Suprapubic skin (tissue), 4 donors: ENCODE data around the gene GJA9. TPM values are rescaled to one million over a fixed set of nuclear protein-coding genes. Genes with fewer than 3 reads are reported as not detected.
"Not testable (repeated sequence)": the region's sequence is repeated elsewhere in the genome, so short reads cannot be mapped to it uniquely, and the experiment has no call there.

ENCODE experiments used
- DNase-seq, 2 donors: peaks; one replicate each; pipeline ENCODE4 v3.0.0-alpha.2; 2019; ENCODE audit warnings: low spot score in 2 of 2
- H3K27ac ChIP-seq: fragments of 200-600 bp; sonication (generic); one replicate; pipeline ENCODE4 v1.5.1; 2019
- H3K27me3 ChIP-seq: fragments of 200-600 bp; sonication (generic); one replicate; pipeline ENCODE4 v1.5.1; 2019
- H3K36me3 ChIP-seq: fragments of 200-600 bp; sonication (generic); one replicate; pipeline ENCODE4 v1.5.1; 2019
- H3K4me1 ChIP-seq: fragments of 200-600 bp; sonication (generic); one replicate; pipeline ENCODE4 v1.5.1; 2019
- H3K4me3 ChIP-seq: fragments of 200-600 bp; sonication (generic); one replicate; pipeline ENCODE4 v1.5.1; 2019; ENCODE audit warnings: mild to moderate bottlenecking
- H3K9me3 ChIP-seq: fragments of 200-600 bp; sonication (generic); one replicate; pipeline ENCODE4 v1.5.1; 2019
- EP300 ChIP-seq: sonication (generic); formaldehyde crosslinking; IDR thresholded peaks from one replicate; pipeline ENCODE4 v1.6.1; 2017; ENCODE audit warnings: antibody characterized with exemption
- POLR2A ChIP-seq, 2 donors: fragments of 450-650 bp; IDR thresholded peaks; one replicate each; pipeline ENCODE4 v1.6.1; 2017; ENCODE audit warnings: antibody characterized with exemption in 2 of 2, mild to moderate bottlenecking in 2 of 2, moderate library complexity in 2 of 2
- POLR2AphosphoS5 ChIP-seq, 3 donors: sonication (generic); formaldehyde crosslinking; IDR thresholded peaks; one replicate each; pipeline ENCODE4 v1.6.1; 2017; ENCODE audit warnings: antibody characterized with exemption in 3 of 3
- WGBS: methylation state at CpG from one replicate; pipeline ENCODE4 v1.1.5; 2018; 5-methylcytosine and 5-hydroxymethylcytosine counted together
- total RNA-seq, 4 donors: library from RNA; depleted of rRNA; stranded (reverse); fragments of >200 nt; gene quantifications; one replicate each; pipeline ENCODE4 v1.1.0, GENCODE V29; 2016
- TF ChIP-seq, protein P1 (sequence below), 2 donors: fragments of 200-600 bp in 1 of 2; fragments of 450-650 bp in 1 of 2; sonication (generic) in 1 of 2; IDR thresholded peaks; one replicate each; pipeline ENCODE4 v1.5.1; 2016 to 2019; ENCODE audit warnings: antibody characterized with exemption in 2 of 2, mild to moderate bottlenecking in 1 of 2, moderate library complexity in 1 of 2

Gene GJA9
- total RNA-seq, 4 donors from 2014 or later: 1.1 TPM; not detected in 3

DNA sequence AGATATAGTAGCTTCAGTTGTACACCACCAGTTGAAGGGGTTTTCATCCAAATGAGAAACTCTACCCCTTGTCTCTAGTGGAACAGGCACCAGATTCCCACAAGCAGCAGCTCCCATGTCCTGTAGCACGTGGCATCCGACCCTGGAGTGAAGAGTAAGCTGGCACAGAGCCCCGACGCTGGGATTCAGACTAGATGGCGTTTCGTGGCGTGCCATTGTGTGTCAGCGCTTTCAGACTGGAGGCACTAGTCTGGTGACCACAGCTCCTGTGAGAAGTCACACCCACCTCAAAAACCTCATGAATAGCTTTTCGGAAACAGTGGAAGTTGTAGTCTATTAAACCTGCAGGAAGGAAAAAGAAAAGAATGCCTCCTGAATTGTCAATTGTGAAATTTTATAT, 42.0 kb downstream of the GJA9 start:
- H3K27ac ChIP-seq: no peak overlapping the region
- H3K9me3 ChIP-seq: no peaks in the 10 kb centered on the region
- H3K4me1 ChIP-seq: peaks cover 10% of the 10 kb centered on the region
- no peak overlapping the region for H3K4me3 ChIP-seq
- H3K36me3 ChIP-seq: peaks cover 58% of the 10 kb centered on the region
- DNase-seq: no peak
- WGBS: 85% methylated on average over 6 of the region's 9 CpGs
- no peaks in the 10 kb centered on the region for H3K27me3 ChIP-seq
- no peak for TF ChIP-seq EP300
- no peak for TF ChIP-seq POLR2A (IDR thresholded peaks at IDR 0.05)
- TF ChIP-seq, protein P1, sequence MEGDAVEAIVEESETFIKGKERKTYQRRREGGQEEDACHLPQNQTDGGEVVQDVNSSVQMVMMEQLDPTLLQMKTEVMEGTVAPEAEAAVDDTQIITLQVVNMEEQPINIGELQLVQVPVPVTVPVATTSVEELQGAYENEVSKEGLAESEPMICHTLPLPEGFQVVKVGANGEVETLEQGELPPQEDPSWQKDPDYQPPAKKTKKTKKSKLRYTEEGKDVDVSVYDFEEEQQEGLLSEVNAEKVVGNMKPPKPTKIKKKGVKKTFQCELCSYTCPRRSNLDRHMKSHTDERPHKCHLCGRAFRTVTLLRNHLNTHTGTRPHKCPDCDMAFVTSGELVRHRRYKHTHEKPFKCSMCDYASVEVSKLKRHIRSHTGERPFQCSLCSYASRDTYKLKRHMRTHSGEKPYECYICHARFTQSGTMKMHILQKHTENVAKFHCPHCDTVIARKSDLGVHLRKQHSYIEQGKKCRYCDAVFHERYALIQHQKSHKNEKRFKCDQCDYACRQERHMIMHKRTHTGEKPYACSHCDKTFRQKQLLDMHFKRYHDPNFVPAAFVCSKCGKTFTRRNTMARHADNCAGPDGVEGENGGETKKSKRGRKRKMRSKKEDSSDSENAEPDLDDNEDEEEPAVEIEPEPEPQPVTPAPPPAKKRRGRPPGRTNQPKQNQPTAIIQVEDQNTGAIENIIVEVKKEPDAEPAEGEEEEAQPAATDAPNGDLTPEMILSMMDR (IDR thresholded peaks at IDR 0.05): no peak
- TF ChIP-seq POLR2AphosphoS5 (IDR thresholded peaks at IDR 0.05): no peak

DNA sequence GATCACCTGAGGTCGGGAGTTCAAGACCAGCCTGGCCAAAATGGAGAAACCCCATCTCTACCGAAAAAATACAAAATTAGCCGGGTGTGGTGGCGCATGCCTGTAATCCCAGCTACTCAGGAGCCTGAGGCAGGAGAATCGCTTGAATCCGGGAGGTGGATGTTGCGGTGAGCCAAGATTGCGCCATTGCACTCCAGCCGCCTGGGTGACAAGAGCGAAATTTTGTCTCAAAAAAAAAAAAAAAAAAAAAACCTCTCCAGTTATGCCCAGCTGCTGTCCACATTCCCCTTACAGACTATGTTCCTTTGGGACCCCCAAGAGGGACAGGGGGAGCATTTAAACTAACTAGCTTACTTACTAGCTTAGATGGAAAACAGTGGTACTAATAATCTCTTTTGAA, 45.1 kb downstream of the GJA9 start:
- H3K4me3 ChIP-seq, H3K27ac ChIP-seq, H3K27me3 ChIP-seq, DNase-seq, H3K9me3 ChIP-seq, H3K4me1 ChIP-seq: not testable (repeated sequence)
- WGBS: 76% methylated on average over 10 of the region's 10 CpGs
- peaks cover 31% of the 10 kb centered on the region for H3K36me3 ChIP-seq

DNA sequence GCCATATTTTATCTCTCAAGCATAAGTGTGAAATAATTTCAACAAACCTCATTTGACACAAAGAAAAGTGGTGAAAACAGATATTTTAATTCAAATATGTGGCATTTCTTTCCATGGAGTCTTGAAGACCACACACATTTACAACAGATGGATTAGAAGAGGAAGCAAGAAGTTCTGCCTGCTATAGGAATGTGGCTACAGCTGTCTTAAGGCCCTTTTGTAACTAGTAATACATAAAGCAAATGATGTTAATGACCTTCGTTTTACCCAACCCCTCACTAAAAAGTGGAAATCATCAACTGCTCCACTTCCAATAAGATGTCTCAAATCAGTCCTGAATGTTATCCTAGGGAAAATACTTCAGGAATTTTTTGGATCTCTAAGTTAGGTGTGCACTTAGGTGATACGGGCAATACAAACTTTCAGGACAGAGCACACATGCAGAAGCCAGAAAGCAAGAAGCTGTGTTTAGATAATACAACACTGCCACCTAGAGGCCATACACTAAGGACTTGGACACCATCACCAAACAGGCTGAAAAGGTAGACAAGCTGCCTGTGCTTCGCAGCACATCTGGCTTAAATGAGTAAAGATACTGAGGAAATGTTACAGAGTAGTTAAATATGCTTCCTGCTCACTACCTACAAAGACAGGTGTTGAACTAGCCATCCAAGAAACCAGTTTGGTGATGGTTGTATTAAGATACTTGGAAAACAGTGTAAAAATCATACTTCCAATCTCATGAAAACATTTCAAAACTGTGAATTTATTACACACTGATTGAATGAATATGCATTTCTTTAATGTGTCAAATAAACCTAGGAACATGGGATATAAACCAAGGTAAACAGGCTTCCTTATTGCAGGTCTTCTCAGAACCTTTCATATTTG, 46.2 kb downstream of the GJA9 start:
- no peak for DNase-seq
- TF ChIP-seq POLR2A (IDR thresholded peaks at IDR 0.05) (no peak), EP300 (no peak)
- TF ChIP-seq, protein P1 (IDR thresholded peaks at IDR 0.05): peak; percentile 56 to 68

DNA sequence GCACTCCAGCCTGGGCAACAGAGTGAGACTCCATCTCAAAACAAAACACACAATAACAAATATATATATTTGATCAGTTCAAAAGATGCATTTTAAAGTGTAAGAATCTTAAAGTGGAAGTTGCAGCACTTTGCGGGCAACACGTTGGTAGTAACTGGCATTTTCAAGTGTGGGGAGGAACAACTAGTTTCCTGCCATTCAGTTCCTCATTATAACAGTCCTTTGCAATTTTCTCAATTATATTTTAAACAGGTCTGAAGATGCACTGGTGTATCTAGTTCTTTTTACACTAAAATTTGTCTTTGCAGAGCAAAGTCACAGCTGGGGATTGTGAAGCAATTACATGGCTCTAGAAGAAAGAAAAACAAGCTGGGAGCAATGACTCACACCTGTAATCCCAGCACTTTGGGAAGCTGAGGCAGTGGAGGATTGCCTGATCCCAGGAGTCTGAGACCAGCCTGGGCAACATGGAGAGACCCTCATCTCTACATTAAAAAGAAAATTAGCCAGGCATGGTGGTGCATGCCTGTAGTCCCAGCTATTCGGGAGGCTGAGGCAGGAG, 47.1 kb downstream of the GJA9 start:
- DNase-seq: no peak
- H3K27ac ChIP-seq: no peak overlapping the region
- no peaks in the 10 kb centered on the region for H3K9me3 ChIP-seq
- peaks cover 5% of the 10 kb centered on the region for H3K4me1 ChIP-seq
- 73% methylated on average over 3 of the region's 3 CpGs for WGBS
- no peak for TF ChIP-seq POLR2A (IDR thresholded peaks at IDR 0.05)
- H3K4me3 ChIP-seq: no peak overlapping the region
- H3K36me3 ChIP-seq: peaks cover 16% of the 10 kb centered on the region
- H3K27me3 ChIP-seq: peaks cover 4% of the 10 kb centered on the region

More for the DNA sequence above, 46.2 kb downstream of the GJA9 start:
- Histone ChIP-seq H3K4me3 (no peak overlapping the region), H3K36me3 (peaks cover 25% of the 10 kb centered on the region), H3K27ac (no peak overlapping the region), H3K4me1 (peaks cover 5% of the 10 kb centered on the region), H3K9me3 (no peaks in the 10 kb centered on the region), H3K27me3 (peaks cover 4% of the 10 kb centered on the region)
- 27% methylated on average over 3 of the region's 3 CpGs for WGBS

DNA sequence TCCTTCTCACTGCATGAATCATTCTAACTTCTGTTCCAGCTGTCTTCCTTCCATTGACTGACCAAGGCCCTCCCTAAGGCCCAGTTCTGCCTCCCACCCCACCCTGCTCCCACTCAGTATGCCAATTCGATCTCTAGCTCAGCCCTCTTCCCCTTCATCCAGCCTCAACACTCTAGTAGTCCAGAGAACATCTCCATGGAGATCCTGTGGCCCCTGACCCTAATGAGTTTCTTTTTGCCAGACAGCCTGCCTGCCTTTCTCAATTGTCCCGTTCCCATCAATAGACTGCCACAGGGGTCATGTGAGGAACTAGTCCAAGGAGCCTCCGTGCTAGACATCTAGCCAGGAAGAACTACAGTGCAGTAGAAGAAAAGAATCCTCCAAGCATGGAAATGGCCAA, 48.2 kb downstream of the GJA9 start:
- Histone ChIP-seq H3K27me3 (peaks cover 4% of the 10 kb centered on the region), H3K27ac (no peak overlapping the region), H3K4me1 (peaks cover 5% of the 10 kb centered on the region), H3K4me3 (no peak overlapping the region), H3K9me3 (no peaks in the 10 kb centered on the region), H3K36me3 (peaks cover 5% of the 10 kb centered on the region)
- no peak for DNase-seq
- 67% methylated on average over 3 of the region's 3 CpGs for WGBS
- no peak for TF ChIP-seq EP300
- no peak for TF ChIP-seq POLR2A (IDR thresholded peaks at IDR 0.05)
- TF ChIP-seq, protein P1 (IDR thresholded peaks at IDR 0.05): no peak
- TF ChIP-seq POLR2AphosphoS5 (IDR thresholded peaks at IDR 0.05): no peak

DNA sequence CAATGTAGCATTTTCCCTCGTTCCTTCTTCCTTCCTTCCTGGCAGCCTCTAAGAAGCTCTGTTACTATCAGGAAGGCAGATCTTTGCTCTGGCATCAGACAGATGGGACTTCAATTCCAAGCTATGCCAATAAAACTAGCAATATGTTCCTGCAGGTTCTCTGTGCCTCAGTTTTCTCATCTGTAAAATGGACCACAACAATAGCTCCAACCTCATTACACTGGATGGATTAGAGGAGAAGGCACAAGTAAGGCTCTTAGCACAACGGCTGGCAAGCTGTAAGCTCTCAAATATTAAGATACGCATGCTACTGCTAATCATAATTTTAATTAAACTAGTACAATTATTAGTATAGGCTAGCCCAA, 49.0 kb downstream of the GJA9 start:
- TF ChIP-seq, protein P1 (IDR thresholded peaks at IDR 0.05): no peak
- TF ChIP-seq EP300 (no peak), POLR2A (IDR thresholded peaks at IDR 0.05) (no peak), POLR2AphosphoS5 (IDR thresholded peaks at IDR 0.05) (no peak)
- peaks cover 4% of the 10 kb centered on the region for H3K27me3 ChIP-seq
- H3K4me1 ChIP-seq: peaks cover 5% of the 10 kb centered on the region
- H3K36me3 ChIP-seq: no peaks in the 10 kb centered on the region
- WGBS: 86% methylated on average over 3 of the region's 3 CpGs
- no peak overlapping the region for H3K27ac ChIP-seq
- no peak for DNase-seq
- H3K9me3 ChIP-seq: no peaks in the 10 kb centered on the region
- H3K4me3 ChIP-seq: no peak overlapping the region
